ELF-1 (cell line): ENCODE data around the gene CCDC13.

Experiments
- DNase-seq: peaks from one replicate; pipeline ENCODE4 v3.0.0-alpha.2; 2016; ENCODE audit warnings: low read depth, low spot score

Gene CCDC13

DNA sequence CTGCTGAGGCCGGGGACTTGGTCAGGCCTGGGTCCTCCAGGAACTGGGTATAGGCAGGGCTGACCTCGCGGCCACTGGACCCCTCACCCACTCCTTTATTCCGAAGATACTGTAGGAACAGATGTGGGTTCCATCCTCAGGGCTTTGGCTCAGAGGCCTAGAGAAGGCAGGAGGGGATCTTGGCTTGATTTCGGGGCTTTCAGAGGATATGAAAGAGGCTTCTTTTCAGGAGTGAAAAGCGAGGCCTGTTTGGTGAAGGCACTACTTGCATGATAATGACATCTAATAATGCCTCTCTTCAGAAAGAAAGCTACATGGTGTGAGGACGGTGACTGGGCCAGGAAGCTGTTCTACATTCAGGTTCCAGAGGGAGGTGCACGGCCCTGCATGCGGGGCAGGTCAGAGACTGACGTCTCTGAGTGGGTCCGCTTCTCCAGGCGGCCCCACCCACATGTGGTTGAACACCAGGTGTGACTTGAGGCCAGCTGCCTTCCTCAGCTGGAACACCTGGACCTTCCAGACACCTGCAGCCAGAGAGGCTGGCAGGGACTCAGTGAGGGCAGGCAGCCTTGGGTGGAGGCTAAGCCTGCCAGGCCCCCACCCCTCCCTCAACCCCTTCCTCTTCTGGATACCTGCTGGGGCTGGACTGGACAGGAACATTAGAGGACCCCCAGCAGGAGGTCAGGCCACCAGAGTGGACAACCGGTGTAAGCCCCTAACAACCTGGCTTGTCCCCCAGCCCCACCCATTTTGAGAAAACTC lies 39.4 kb downstream of the CCDC13 start:
- no peak for DNase-seq

DNA sequence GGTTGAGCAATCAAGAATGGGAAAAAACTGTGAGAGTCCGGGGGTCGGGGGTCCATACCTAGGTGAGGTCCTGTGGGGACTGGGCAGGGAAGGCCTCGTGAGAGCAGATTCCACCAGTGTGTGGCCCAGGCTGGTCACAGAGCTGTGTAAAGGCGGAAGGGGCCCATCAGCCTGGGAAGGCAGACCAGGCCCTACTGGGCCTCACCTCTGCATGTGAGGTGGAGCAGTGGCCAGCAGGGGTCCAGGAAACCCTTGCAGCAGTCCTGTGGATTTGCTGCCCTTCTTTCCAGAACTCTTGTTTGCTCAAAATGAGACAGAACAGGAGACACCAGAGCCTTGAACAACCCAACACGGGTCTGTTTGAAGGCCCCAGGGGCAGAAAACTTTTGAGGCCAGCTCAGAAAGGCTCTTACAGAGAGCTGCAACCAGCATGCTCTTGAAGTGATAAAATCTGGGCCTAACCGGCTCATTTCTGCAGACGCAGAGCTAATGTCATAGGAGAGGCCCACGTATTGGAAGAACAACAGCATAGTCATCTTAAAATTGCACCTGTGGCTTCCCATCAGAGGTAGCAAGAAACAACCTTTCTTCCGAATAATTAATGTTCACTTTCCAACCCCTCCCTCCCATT lies 40.1 kb downstream of the CCDC13 start:
- DNase-seq, result peak; percentile 70

- DNase-seq, result no peak
Measured at GRCh38 chr3:42732196-42732828, 40.7 kb downstream of the CCDC13 start.

- DNase-seq, result no peak
Measured at GRCh38 chr3:42731476-42732195, 41.4 kb downstream of the CCDC13 start.

GRCh38 chr3:42730706-42731420 lies 42.2 kb downstream of the CCDC13 start:
- no peak for DNase-seq

DNA sequence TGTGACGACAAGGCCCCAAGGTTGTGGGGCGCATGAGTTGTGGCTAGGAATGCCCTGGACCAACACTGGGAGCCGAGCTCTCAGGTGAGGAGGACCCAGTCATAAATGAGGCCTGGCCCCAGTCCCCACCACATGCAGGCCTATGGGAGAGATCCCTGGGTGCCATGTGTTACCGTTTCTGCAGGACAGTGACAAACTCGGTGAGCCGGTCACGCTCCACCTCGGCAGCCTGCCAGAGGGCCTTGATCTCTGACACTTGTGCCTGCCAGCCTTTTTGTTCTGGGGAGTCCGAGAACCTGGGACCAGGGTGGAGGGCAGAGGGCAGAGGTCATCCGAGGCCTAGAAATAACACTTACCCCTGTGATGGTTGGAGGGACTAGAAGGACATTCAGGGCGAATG lies 42.8 kb downstream of the CCDC13 start:
- no peak for DNase-seq

DNA sequence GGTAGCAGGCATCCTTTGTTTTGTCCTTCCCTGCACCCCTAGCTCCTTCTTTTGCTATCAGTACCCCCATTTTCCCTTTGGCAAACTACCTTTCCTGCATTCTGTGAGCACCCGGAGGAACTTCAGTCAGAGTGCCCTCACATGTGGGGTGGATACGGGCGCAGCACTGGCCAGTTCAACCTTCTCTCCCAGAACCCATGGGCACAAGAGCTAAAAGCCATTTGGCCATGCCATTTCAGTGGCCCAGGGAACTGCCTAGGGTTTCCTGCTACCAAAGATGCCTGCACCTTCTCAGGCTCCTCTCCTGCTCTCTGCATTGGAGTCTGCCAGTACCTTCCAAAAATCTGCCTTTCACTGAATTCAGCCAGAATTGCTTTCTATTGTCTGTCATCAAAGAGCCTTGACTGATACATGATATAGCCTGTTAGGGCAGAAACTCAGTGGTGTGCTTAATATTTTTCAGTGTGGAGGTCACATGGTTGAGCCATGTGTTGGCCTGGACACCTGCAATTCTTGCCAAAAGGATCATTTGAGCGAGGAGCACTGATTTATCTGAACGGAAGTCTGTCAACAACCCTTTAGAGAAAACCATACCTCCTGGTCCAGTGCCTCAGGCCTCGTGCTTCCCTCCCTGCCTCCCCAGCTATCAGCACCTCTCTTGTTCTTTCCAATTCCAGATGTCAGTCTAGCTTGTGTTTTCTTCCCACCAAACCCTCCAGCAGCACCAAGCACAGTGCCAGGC lies 43.5 kb downstream of the CCDC13 start:
- DNase-seq, result no peak

DNA sequence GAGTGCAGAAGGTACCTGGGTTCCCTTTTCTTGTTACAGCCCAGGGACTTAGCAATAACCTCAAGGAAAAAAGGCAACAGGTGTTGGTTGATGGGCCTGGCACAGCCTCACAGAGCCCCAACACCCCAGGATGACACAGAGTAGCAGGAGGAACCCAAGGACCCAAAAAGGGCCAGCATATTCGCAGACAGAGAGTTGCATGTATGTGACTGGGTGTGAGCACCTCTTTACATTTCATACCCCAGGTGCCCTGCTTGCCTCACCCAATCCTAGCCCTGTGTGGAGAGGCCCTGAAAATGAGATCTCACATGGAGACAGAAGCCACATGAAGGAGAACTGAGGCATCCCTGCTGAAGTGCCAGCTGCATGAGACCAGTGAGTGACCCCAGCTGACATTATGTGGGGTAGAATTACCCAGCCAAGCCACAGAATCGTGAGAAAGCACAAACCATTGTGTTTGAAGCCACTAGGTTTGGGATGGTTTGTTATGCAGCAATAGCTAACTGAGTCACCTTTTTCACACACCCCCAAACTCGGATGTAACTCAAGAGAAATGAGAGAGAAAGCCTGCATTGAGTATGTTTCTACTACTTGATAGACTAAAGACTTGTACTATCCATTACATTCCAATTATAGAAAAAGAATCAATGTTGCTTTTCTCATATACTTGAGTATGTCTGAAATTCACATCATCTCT lies 44.2 kb downstream of the CCDC13 start:
- DNase-seq, result no peak

DNA sequence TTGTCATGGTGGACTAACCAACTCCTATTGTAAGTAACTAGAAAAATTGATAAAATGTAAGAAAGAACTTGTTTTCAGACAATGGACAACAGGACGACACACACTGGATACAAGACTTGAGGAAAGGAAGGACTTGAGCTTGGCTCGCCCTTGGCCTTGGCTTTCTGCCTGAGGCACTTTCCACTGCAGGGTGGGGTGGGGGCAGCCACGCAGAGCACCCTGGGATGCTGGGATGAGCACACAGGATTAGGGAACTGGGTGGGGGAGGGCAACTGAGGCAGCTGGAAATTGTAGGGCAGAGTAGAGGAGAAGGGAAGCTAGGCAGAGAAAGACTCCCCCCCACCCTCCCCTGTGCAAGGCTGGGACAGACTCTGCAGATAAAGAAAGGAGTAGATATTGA lies 45.0 kb downstream of the CCDC13 start:
- DNase-seq, result no peak

- no peak for DNase-seq
Measured at GRCh38 chr3:42725454-42725853, 47.6 kb downstream of the CCDC13 start.

DNA sequence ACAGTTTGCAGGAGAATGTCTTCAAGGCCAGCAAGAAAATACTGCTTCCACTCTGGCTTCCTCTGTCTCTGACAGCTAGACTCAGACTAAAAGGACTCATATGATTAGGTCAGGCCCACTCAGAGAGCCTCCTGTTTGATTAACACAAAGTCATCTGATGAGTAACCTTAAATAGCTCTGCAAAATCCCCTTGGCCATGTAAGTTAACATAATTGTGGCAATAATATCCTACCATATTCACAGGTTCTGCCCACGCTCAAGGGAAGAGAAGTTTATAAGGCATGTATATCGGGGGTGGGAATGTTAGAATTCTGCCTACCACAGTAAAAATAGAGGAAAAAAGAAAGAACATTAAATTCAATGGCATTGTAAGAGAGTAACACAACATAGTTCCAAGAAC lies 49.8 kb downstream of the CCDC13 start:
- DNase-seq, result no peak
